Keratinocyte (primary cell): ENCODE measurements around the gene COL20A1.

ENCODE experiments used
- EZH2 ChIP-seq: IDR thresholded peaks from one replicate; pipeline ENCODE4 v1.6.1; 2012; ENCODE audit warnings: inconsistent platforms, mild to moderate bottlenecking, low read length, moderate library complexity
- TF ChIP-seq, protein P1 (sequence below), 3 experiments: IDR thresholded peaks in 1 of 3; conservative IDR thresholded peaks in 1 of 3; optimal IDR thresholded peaks in 1 of 3; 2 replicates in 2 of 3; 3 replicates in 1 of 3; pipeline versions ENCODE3 to v1.5.1; 2011; ENCODE audit warnings: low read length in 3 of 3, mild to moderate bottlenecking in 3 of 3, moderate library complexity in 2 of 3, control low read depth in 1 of 3, inconsistent platforms in 1 of 3; ENCODE audit not compliant: insufficient read depth in 2 of 3; ENCODE audit errors: extremely low read depth in 1 of 3

DNA sequence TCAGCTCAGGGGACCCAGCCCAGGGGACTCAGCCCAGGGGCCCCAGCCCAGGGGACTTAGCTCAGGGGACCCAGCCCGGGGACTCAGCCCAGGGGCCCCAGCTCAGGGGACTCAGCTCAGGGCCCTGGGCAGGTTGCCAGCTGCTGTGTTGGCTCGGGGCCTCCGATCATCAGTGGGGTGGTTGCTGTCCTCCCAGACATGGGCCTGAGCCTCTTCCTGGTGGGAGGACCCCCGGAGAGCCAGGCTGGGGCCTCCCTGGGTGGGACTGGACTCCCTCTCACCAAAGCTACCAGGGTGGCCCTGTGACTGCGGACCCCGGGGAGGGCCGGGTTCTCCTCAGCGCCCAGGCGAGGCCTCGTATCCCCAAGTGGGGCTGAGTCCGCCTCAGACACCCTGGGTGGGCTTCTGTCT lies 4.4 kb downstream of the COL20A1 start:
- TF ChIP-seq, protein P1, sequence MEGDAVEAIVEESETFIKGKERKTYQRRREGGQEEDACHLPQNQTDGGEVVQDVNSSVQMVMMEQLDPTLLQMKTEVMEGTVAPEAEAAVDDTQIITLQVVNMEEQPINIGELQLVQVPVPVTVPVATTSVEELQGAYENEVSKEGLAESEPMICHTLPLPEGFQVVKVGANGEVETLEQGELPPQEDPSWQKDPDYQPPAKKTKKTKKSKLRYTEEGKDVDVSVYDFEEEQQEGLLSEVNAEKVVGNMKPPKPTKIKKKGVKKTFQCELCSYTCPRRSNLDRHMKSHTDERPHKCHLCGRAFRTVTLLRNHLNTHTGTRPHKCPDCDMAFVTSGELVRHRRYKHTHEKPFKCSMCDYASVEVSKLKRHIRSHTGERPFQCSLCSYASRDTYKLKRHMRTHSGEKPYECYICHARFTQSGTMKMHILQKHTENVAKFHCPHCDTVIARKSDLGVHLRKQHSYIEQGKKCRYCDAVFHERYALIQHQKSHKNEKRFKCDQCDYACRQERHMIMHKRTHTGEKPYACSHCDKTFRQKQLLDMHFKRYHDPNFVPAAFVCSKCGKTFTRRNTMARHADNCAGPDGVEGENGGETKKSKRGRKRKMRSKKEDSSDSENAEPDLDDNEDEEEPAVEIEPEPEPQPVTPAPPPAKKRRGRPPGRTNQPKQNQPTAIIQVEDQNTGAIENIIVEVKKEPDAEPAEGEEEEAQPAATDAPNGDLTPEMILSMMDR (optimal IDR thresholded peaks at IDR 0.05 in 1 of 3, IDR thresholded peaks at IDR 0.05 in 1 of 3, conservative IDR thresholded peaks at IDR 0.05 in 1 of 3; ENCODE audit: extremely low read depth in 1 of 3, insufficient read depth in 2 of 3, low read length in 3 of 3): no peak
- TF ChIP-seq EZH2: no peak
